ENCODE results near the gene SPOCK1. TPM values are rescaled to one million over a fixed set of nuclear protein-coding genes. Genes with fewer than 3 reads are reported as not detected.

The SPOCK1 gene
- total and polyA plus RNA-seq, 4 donors = 4.5 to 67.8 (median 27.0) TPM

- Histone ChIP-seq H3K36me3 (ENCODE audit: control insufficient read depth in 1 of 2, insufficient read depth in 2 of 2, low read length in 1 of 2) (no peaks in the 10 kb centered on the region), H3K27me3 (ENCODE audit: control insufficient read depth in 1 of 2, insufficient read depth in 2 of 2, low read length in 1 of 2) (peaks cover 0 to 2% of the 10 kb centered on the region in 2 donors), H3K27ac (ENCODE audit: low read depth in 1 of 2, low read length in 2 of 2) (no peak overlapping the region), H3K9me3 (ENCODE audit: control insufficient read depth, low read length) (no peaks in the 10 kb centered on the region), H3K4me3 (ENCODE audit: low read length in 2 of 2) (no peak overlapping the region), H3K4me1 (ENCODE audit: control insufficient read depth in 1 of 2, insufficient read depth in 2 of 2, low read length in 2 of 2) (no peaks in the 10 kb centered on the region)
- intact Hi-C loops (cut with DNase I) = no loop called here
- no peak for DNase-seq
- no peak for ATAC-seq (ENCODE audit: low FRiP score)
Observed at GRCh38 chr5:137360607-137361006, 138.5 kb downstream of the SPOCK1 start.

GRCh38 chr5:137359941-137360340, 139.2 kb downstream of the SPOCK1 start:
- H3K27me3 ChIP-seq (ENCODE audit: control insufficient read depth in 1 of 2, insufficient read depth in 2 of 2, low read length in 1 of 2) = peaks cover 0 to 2% of the 10 kb centered on the region in 2 donors
- DNase-seq (no peak), ATAC-seq (ENCODE audit: low FRiP score) (no peak)
- no peaks in the 10 kb centered on the region for H3K9me3 ChIP-seq (ENCODE audit: control insufficient read depth, low read length)
- H3K36me3 ChIP-seq (ENCODE audit: control insufficient read depth in 1 of 2, insufficient read depth in 2 of 2, low read length in 1 of 2) = no peaks in the 10 kb centered on the region
- H3K4me3 ChIP-seq (ENCODE audit: low read length in 2 of 2) = no peak overlapping the region
- intact Hi-C loops (cut with DNase I) = no loop called here
- H3K4me1 ChIP-seq (ENCODE audit: control insufficient read depth in 1 of 2, insufficient read depth in 2 of 2, low read length in 2 of 2) = no peaks in the 10 kb centered on the region
- H3K27ac ChIP-seq (ENCODE audit: low read depth in 1 of 2, low read length in 2 of 2) = no peak overlapping the region

DNA sequence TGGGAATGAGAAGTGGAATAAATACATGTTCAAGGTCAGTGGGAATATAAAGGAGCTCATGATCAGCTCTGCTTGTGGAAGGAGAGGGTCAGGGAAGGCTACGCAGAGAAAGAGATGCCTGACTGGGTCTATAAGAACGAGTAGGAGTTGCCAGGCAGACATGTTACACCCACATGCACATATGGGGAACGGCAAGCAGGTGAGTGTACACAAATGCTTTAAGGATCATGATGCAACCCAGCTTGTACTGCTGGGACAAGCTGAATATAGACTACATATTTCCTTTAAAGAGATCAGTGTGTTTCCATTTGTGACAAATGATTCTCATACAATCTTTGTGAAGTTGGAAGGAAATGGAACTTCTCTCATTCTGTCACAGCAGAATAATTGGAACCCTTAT, 141.7 kb downstream of the SPOCK1 start:
- no peaks in the 10 kb centered on the region for H3K36me3 ChIP-seq (ENCODE audit: control insufficient read depth in 1 of 2, insufficient read depth in 2 of 2, low read length in 1 of 2)
- WGBS, 2 donors = 77 to 86% methylated on average over 3 of the region's 3 CpGs
- H3K9me3 ChIP-seq (ENCODE audit: control insufficient read depth, low read length) = no peaks in the 10 kb centered on the region
- H3K27me3 ChIP-seq (ENCODE audit: control insufficient read depth in 1 of 2, insufficient read depth in 2 of 2, low read length in 1 of 2) = peaks cover 0 to 2% of the 10 kb centered on the region in 2 donors
- H3K27ac ChIP-seq (ENCODE audit: low read depth in 1 of 2, low read length in 2 of 2) = no peak overlapping the region
- DNase-seq (no peak), ATAC-seq (ENCODE audit: low FRiP score) (no peak)
- no peak overlapping the region for H3K4me3 ChIP-seq (ENCODE audit: low read length in 2 of 2)
- no peaks in the 10 kb centered on the region for H3K4me1 ChIP-seq (ENCODE audit: control insufficient read depth in 1 of 2, insufficient read depth in 2 of 2, low read length in 2 of 2)
- intact Hi-C loops (cut with DNase I) = no loop called here

DNA sequence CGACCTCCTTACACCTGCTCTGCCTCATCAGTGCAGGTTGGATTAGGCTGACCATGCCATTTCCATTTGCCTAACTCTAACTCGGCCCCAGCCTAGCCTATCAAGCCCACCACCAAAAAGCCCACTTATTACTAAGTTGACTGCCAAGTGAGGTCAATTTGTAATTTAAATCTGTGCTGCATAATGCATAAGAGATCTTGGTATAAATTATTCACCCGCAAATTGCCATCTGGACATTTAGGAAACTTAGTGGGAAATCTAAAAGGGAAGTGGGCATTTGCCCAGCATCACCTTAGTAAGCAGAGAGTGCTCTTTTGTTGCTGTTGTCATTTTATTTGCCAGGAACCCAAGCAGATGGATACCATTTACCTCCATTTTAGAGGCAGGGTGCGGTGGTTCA, 143.0 kb downstream of the SPOCK1 start:
- no peak for ATAC-seq (ENCODE audit: low FRiP score)
- Histone ChIP-seq H3K36me3 (ENCODE audit: control insufficient read depth in 1 of 2, insufficient read depth in 2 of 2, low read length in 1 of 2) (no peaks in the 10 kb centered on the region), H3K4me1 (ENCODE audit: control insufficient read depth in 1 of 2, insufficient read depth in 2 of 2, low read length in 2 of 2) (no peaks in the 10 kb centered on the region), H3K27me3 (ENCODE audit: control insufficient read depth in 1 of 2, insufficient read depth in 2 of 2, low read length in 1 of 2) (peaks cover 0 to 2% of the 10 kb centered on the region in 2 donors), H3K9me3 (ENCODE audit: control insufficient read depth, low read length) (no peaks in the 10 kb centered on the region), H3K27ac (ENCODE audit: low read depth in 1 of 2, low read length in 2 of 2) (no peak overlapping the region), H3K4me3 (ENCODE audit: low read length in 2 of 2) (no peak overlapping the region)
- 88 to 93% methylated on average over 4 of the region's 4 CpGs for WGBS, 2 donors
- no peak for DNase-seq
- intact Hi-C loops (cut with DNase I) = no loop called here

DNA sequence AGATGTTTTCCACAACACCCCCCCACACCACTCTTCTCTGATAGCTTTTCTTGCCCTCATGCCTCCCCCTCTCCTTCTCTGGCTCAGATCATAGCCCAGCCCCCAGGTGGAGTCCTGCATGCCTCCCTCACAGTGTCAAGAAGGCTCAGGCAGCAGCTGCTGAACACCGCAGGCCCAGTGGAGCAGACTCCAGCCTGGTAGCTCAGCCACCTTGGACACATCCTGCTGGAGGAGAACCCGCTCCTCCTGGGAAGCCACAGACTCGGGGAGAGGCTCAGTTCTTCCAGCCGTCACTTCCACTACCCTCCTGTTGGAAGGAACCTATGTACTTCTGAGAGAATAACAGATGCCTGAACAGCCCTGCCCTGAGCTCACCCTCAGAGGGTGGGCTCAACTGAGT, 143.4 kb downstream of the SPOCK1 start:
- no peaks in the 10 kb centered on the region for H3K36me3 ChIP-seq (ENCODE audit: control insufficient read depth in 1 of 2, insufficient read depth in 2 of 2, low read length in 1 of 2)
- WGBS, 2 donors = 75 to 89% methylated on average over 3 to 4 of the region's 4 CpGs

DNA sequence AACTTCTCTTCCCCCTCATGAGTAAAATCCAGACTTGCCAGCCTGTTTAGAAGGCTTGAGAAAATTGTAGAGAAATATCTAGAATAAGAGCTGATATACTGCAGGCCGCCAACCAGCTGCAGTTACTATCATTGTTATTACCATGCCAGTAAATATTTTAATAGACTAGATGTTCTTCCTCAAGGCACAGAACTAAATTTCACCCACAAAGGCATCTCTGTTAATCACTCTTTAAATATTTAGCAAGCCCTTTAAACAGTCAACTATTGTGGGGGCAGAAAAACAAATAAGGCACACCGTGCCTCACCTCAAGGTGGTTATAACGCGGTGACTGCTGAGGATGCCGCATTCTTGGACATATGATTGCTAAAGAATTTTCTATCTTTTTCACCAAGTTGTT, 147.0 kb downstream of the SPOCK1 start:
- WGBS, 2 donors = 86 to 90% methylated on average over 5 of the region's 5 CpGs
- no peak for DNase-seq

More for the DNA sequence above, 143.4 kb downstream of the SPOCK1 start:
- ATAC-seq (ENCODE audit: low FRiP score) (no peak), DNase-seq (no peak)
- Histone ChIP-seq H3K9me3 (ENCODE audit: control insufficient read depth, low read length) (no peaks in the 10 kb centered on the region), H3K27ac (ENCODE audit: low read depth in 1 of 2, low read length in 2 of 2) (no peak overlapping the region), H3K4me3 (ENCODE audit: low read length in 2 of 2) (no peak overlapping the region), H3K27me3 (ENCODE audit: control insufficient read depth in 1 of 2, insufficient read depth in 2 of 2, low read length in 1 of 2) (peaks cover 0 to 2% of the 10 kb centered on the region in 2 donors), H3K4me1 (ENCODE audit: control insufficient read depth in 1 of 2, insufficient read depth in 2 of 2, low read length in 2 of 2) (no peaks in the 10 kb centered on the region)
- intact Hi-C loops (cut with DNase I) = no loop called here

GRCh38 chr5:137350791-137351190, 148.3 kb downstream of the SPOCK1 start:
- Histone ChIP-seq H3K4me1 (ENCODE audit: control insufficient read depth in 1 of 2, insufficient read depth in 2 of 2, low read length in 2 of 2) (no peaks in the 10 kb centered on the region), H3K4me3 (ENCODE audit: low read length in 2 of 2) (no peak overlapping the region), H3K36me3 (ENCODE audit: control insufficient read depth in 1 of 2, insufficient read depth in 2 of 2, low read length in 1 of 2) (no peaks in the 10 kb centered on the region), H3K27ac (ENCODE audit: low read depth in 1 of 2, low read length in 2 of 2) (no peak overlapping the region), H3K9me3 (ENCODE audit: control insufficient read depth, low read length) (no peaks in the 10 kb centered on the region), H3K27me3 (ENCODE audit: control insufficient read depth in 1 of 2, insufficient read depth in 2 of 2, low read length in 1 of 2) (no peaks in the 10 kb centered on the region)
- ATAC-seq (ENCODE audit: low FRiP score) = no peak
- intact Hi-C loops (cut with DNase I) = no loop called here
- DNase-seq = no peak
- WGBS, 2 donors = 77 to 88% methylated on average over 6 of the region's 6 CpGs

More for the DNA sequence above, 147.0 kb downstream of the SPOCK1 start:
- intact Hi-C loops (cut with DNase I) = no loop called here
- Histone ChIP-seq H3K9me3 (ENCODE audit: control insufficient read depth, low read length) (no peaks in the 10 kb centered on the region), H3K4me3 (ENCODE audit: low read length in 2 of 2) (no peak overlapping the region), H3K27ac (ENCODE audit: low read depth in 1 of 2, low read length in 2 of 2) (no peak overlapping the region), H3K36me3 (ENCODE audit: control insufficient read depth in 1 of 2, insufficient read depth in 2 of 2, low read length in 1 of 2) (no peaks in the 10 kb centered on the region), H3K27me3 (ENCODE audit: control insufficient read depth in 1 of 2, insufficient read depth in 2 of 2, low read length in 1 of 2) (no peaks in the 10 kb centered on the region), H3K4me1 (ENCODE audit: control insufficient read depth in 1 of 2, insufficient read depth in 2 of 2, low read length in 2 of 2) (no peaks in the 10 kb centered on the region)
- ATAC-seq (ENCODE audit: low FRiP score) = no peak

DNA sequence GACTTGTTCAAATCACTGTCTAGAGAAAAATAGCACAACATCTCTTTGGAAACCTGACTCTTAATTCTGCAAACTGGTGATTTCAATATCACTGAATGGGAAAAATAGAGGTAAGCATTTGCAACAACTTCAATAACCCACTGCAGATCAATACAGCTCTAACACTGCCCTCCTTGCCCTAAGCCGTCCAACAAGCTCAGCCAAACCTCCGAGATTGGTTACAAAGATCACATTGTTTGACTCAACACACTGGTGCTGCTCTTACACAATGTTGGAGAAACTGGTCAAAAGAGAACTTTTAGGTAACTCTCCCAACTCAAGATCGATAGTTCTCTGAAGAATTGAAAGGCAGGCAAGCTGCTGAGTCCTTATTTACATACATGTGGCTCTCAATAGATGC, 150.4 kb downstream of the SPOCK1 start:
- DNase-seq (no peak), ATAC-seq (ENCODE audit: low FRiP score) (no peak)
- Histone ChIP-seq H3K4me1 (ENCODE audit: control insufficient read depth in 1 of 2, insufficient read depth in 2 of 2, low read length in 2 of 2) (no peaks in the 10 kb centered on the region), H3K27ac (ENCODE audit: low read depth in 1 of 2, low read length in 2 of 2) (no peak overlapping the region), H3K4me3 (ENCODE audit: low read length in 2 of 2) (no peak overlapping the region), H3K9me3 (ENCODE audit: control insufficient read depth, low read length) (no peaks in the 10 kb centered on the region), H3K36me3 (ENCODE audit: control insufficient read depth in 1 of 2, insufficient read depth in 2 of 2, low read length in 1 of 2) (no peaks in the 10 kb centered on the region), H3K27me3 (ENCODE audit: control insufficient read depth in 1 of 2, insufficient read depth in 2 of 2, low read length in 1 of 2) (no peaks in the 10 kb centered on the region)
- 72 to 84% methylated on average over 3 of the region's 3 CpGs for WGBS, 2 donors
- intact Hi-C loops (cut with DNase I) = loop anchor here in 1 of 2 donors (5.0 kb wide), 1 partner anchor 149 kb away; the partner anchor contains the start of gene SPOCK1

DNA sequence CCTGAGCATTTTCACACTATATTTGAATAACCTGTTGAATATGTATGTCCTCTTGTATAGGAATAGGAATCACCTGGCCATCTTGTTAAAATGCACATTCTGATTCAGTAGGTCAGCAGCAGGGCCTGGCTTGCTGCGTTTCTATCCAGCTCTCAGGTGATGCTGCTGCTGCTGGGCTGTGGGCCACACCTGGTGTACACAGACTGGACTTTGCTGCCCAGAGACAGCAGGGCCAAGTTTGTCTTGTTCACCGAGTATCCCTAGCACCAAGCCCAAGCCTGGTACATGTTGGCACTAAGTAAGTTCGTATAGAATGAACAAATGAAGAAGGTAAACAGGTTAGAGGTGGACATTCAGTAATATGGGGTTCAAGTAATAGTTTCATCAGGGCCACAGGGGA, 151.3 kb downstream of the SPOCK1 start:
- 78 to 91% methylated on average over 3 of the region's 3 CpGs for whole genome bisulfite sequencing, 2 donors
- Histone ChIP-seq H3K4me1 (ENCODE audit: control insufficient read depth in 1 of 2, insufficient read depth in 2 of 2, low read length in 2 of 2) (no peaks in the 10 kb centered on the region), H3K27me3 (ENCODE audit: control insufficient read depth in 1 of 2, insufficient read depth in 2 of 2, low read length in 1 of 2) (no peaks in the 10 kb centered on the region), H3K9me3 (ENCODE audit: control insufficient read depth, low read length) (no peaks in the 10 kb centered on the region), H3K36me3 (ENCODE audit: control insufficient read depth in 1 of 2, insufficient read depth in 2 of 2, low read length in 1 of 2) (no peaks in the 10 kb centered on the region), H3K4me3 (ENCODE audit: low read length in 2 of 2) (no peak overlapping the region), H3K27ac (ENCODE audit: low read depth in 1 of 2, low read length in 2 of 2) (no peak overlapping the region)
- no peak for ATAC-seq (ENCODE audit: low FRiP score)
- no peak for DNase-seq
- intact Hi-C loops (cut with DNase I) = loop anchor here in 1 of 2 donors (5.0 kb wide), 1 partner anchor 149 kb away; the partner anchor contains the start of gene SPOCK1

Data from aorta (tissue), 5 donors.